A549 (cell line): ENCODE data around the gene ISL1. TPM values are rescaled to one million over a fixed set of nuclear protein-coding genes. Genes with fewer than 3 reads are reported as not detected.

ENCODE experiments used
- ATAC-seq, 2 experiments: fragments of 200-7000 bp in 1 of 2; fragments of >200 bp in 1 of 2; cut with Nextera tagmentation in 1 of 2; cut with Tn5 transposase in 1 of 2; 3 replicates each; pipeline versions ENCODE4 v1.8.0 to v1.9.1; 2018 to 2020; ENCODE audit warnings: mild to moderate bottlenecking in 1 of 2, moderate library complexity in 1 of 2
- CTCF ChIA-PET: fragments of 300-600 bp; sonication (Branson Sonifier 250); formaldehyde crosslinking; extraction: SDS; loops from one replicate; lab custom pipeline; 2021; ENCODE audit warnings: antibody characterized with exemption, inconsistent platforms; lab: Yijun Ruan, JAX
- POLR2A ChIA-PET: fragments of 350-600 bp; formaldehyde crosslinking; extraction: SDS; loops from one replicate; lab custom pipeline; 2021; ENCODE audit warnings: antibody characterized with exemption, inconsistent platforms; lab: Yijun Ruan, JAX
- DNase-seq, 2 experiments: peaks; one replicate each; pipeline versions ENCODE4 v3.0.0 to v3.0.0-alpha.2; 2011 to 2016; ENCODE audit warnings: low read depth in 1 of 2, low spot score in 1 of 2
- FAIRE-seq: peaks from 2 replicates; lab custom pipeline; 2011; peaks lifted over from hg19 to GRCh38; lab: Jason Lieb, UNC
- H3K27ac ChIP-seq, 2 experiments: fragments of >200 bp; sonication (Bioruptor Twin); formaldehyde crosslinking; 3 replicates each; pipeline ENCODE4 v1.5.1; 2016 to 2017
- H3K4me1 ChIP-seq: fragments of >200 bp; sonication (Bioruptor Twin); formaldehyde crosslinking; 3 replicates; pipeline ENCODE4 v1.6.1; 2016
- H3K4me2 ChIP-seq: fragments of >200 bp; sonication (Bioruptor Twin); formaldehyde crosslinking; 3 replicates; pipeline ENCODE4 v1.6.1; 2016
- H3K4me3 ChIP-seq: fragments of >200 bp; sonication (Bioruptor Twin); formaldehyde crosslinking; 3 replicates; pipeline ENCODE4 v1.5.1; 2016
- H3K9me3 ChIP-seq: fragments of >200 bp; sonication (Bioruptor Twin); formaldehyde crosslinking; 3 replicates; pipeline ENCODE4 v1.6.1; 2016
- BHLHE40 ChIP-seq: IDR thresholded peaks from 2 replicates; pipeline ENCODE4 v1.6.1; 2012; ENCODE audit warnings: low read depth, low read length, inconsistent platforms
- CBX2 ChIP-seq: fragments of 200-600 bp; sonication (generic); IDR thresholded peaks from 2 replicates; pipeline ENCODE4 v1.6.1; 2016; ENCODE audit warnings: low read depth, mild to moderate bottlenecking, borderline replicate concordance
- CEBPB ChIP-seq, 2 experiments: fragments of >200 bp in 1 of 2; sonication (Bioruptor Twin) in 1 of 2; formaldehyde crosslinking in 1 of 2; IDR thresholded peaks; 2 replicates each; pipeline ENCODE4 v1.6.1; 2012 to 2016
- CHD2 ChIP-seq: fragments of 150-350 bp; IDR thresholded peaks from 2 replicates; pipeline ENCODE4 v1.6.1; 2014; ENCODE audit warnings: low read length; ENCODE audit not compliant: partially characterized antibody
- CTCF ChIP-seq: fragments of >200 bp; sonication (Bioruptor Twin); formaldehyde crosslinking; IDR thresholded peaks from 3 replicates; pipeline ENCODE4 v1.5.1; 2016
- EHMT2 ChIP-seq: fragments of 200-600 bp; sonication (generic); IDR thresholded peaks from 2 replicates; pipeline ENCODE4 v1.6.1; 2016; ENCODE audit warnings: antibody characterized with exemption, low read depth, mild to moderate bottlenecking, moderate library complexity
- EP300 ChIP-seq, 2 experiments: fragments of >200 bp; sonication (Bioruptor Twin); formaldehyde crosslinking; IDR thresholded peaks; 2 replicates in 1 of 2; 3 replicates in 1 of 2; pipeline ENCODE4 v1.6.1; 2016 to 2017
- ESRRA ChIP-seq: fragments of 150-350 bp; IDR thresholded peaks from 2 replicates; pipeline ENCODE4 v1.6.1; 2014; ENCODE audit warnings: mild to moderate bottlenecking, low read length, borderline replicate concordance
- FOSB ChIP-seq: fragments of 250-450 bp; sonication (Bioruptor Pico); IDR thresholded peaks from 2 replicates; pipeline ENCODE4 v1.5.0; 2020; ENCODE audit warnings: mild to moderate bottlenecking, moderate library complexity
- FOXS1 ChIP-seq: fragments of 250-450 bp; sonication (Bioruptor Pico); IDR thresholded peaks from 2 replicates; pipeline ENCODE4 v1.5.0; 2020; ENCODE audit warnings: mild to moderate bottlenecking, moderate library complexity
- HDAC2 ChIP-seq: fragments of 200-600 bp; sonication (generic); IDR thresholded peaks from 2 replicates; pipeline ENCODE4 v1.6.1; 2016
- HEYL ChIP-seq: fragments of 250-450 bp; sonication (Bioruptor Pico); IDR thresholded peaks from 2 replicates; pipeline ENCODE4 v1.8.0; 2021; ENCODE audit warnings: mild to moderate bottlenecking, moderate library complexity
- HOXB13 ChIP-seq: fragments of 250-450 bp; sonication (Bioruptor Pico); IDR thresholded peaks from 2 replicates; pipeline ENCODE4 v1.5.0; 2020; ENCODE audit warnings: low read depth, mild to moderate bottlenecking, moderate library complexity
- JUN ChIP-seq, 2 experiments: fragments of >200 bp; sonication (Bioruptor Twin); formaldehyde crosslinking; IDR thresholded peaks; 2 replicates in 1 of 2; 3 replicates in 1 of 2; pipeline ENCODE4 v1.6.1; 2016 to 2017
- JUNB ChIP-seq: fragments of >200 bp; sonication (Bioruptor Twin); formaldehyde crosslinking; IDR thresholded peaks from 2 replicates; pipeline ENCODE4 v1.6.1; 2016
- KDM1A ChIP-seq: fragments of 200-600 bp; sonication (generic); IDR thresholded peaks from 2 replicates; pipeline ENCODE4 v1.6.1; 2016; ENCODE audit warnings: low read depth, mild to moderate bottlenecking
- KDM5A ChIP-seq: fragments of 200-600 bp; sonication (generic); IDR thresholded peaks from 2 replicates; pipeline ENCODE4 v1.6.1; 2016; ENCODE audit warnings: antibody characterized with exemption, mild to moderate bottlenecking
- MAFK ChIP-seq: fragments of 450-650 bp; IDR thresholded peaks from 2 replicates; pipeline ENCODE4 v1.6.1; 2014; ENCODE audit not compliant: partially characterized antibody
- MAX ChIP-seq: IDR thresholded peaks from 2 replicates; pipeline ENCODE4 v1.6.1; 2012
- MYC ChIP-seq: IDR thresholded peaks from 2 replicates; pipeline ENCODE4 v1.6.1; 2012; ENCODE audit warnings: mild to moderate bottlenecking, inconsistent platforms, low read length, improper control_type of control experiment, borderline replicate concordance
- NR3C1 ChIP-seq: fragments of >200 bp; sonication (Bioruptor Twin); formaldehyde crosslinking; IDR thresholded peaks from 3 replicates; pipeline ENCODE4 v1.6.1; 2017
- PBX3 ChIP-seq: IDR thresholded peaks from 2 replicates; pipeline ENCODE4 v1.6.1; 2012
- PHF8 ChIP-seq: fragments of 200-600 bp; sonication (generic); IDR thresholded peaks from 2 replicates; pipeline ENCODE4 v1.6.1; 2016; ENCODE audit warnings: low read depth, mild to moderate bottlenecking, antibody characterized with exemption, moderate library complexity, borderline replicate concordance
- POLR2A ChIP-seq: IDR thresholded peaks from 2 replicates; pipeline ENCODE4 v1.6.1; 2012; ENCODE audit warnings: mild to moderate bottlenecking, low read length
- RAD21 ChIP-seq, 2 experiments: fragments of >200 bp in 1 of 2; sonication (Bioruptor Twin) in 1 of 2; formaldehyde crosslinking in 1 of 2; IDR thresholded peaks in 1 of 2; conservative IDR thresholded peaks in 1 of 2; 2 replicates in 1 of 2; 3 replicates in 1 of 2; pipeline ENCODE4 v1.6.1; 2012 to 2018; ENCODE audit warnings: inconsistent platforms in 1 of 2
- RFX5 ChIP-seq: fragments of 450-650 bp; IDR thresholded peaks from 2 replicates; pipeline ENCODE4 v1.7.1; 2014; ENCODE audit warnings: antibody characterized with exemption, mild to moderate bottlenecking, moderate library complexity
- SMC3 ChIP-seq: fragments of >200 bp; sonication (Bioruptor Twin); formaldehyde crosslinking; IDR thresholded peaks from 3 replicates; pipeline ENCODE4 v1.6.1; 2018; ENCODE audit warnings: inconsistent platforms
- ZNF302 ChIP-seq: fragments of 250-450 bp; sonication (Bioruptor Pico); IDR thresholded peaks from 2 replicates; pipeline ENCODE4 v1.9.0; 2021; ENCODE audit warnings: inconsistent platforms, mild to moderate bottlenecking, moderate library complexity
- WGBS: methylation state at CpG from one replicate; pipeline ENCODE4 v1.1.6; 2017; ENCODE audit errors: missing lambda C conversion rate; 5-methylcytosine and 5-hydroxymethylcytosine counted together
- polyA plus RNA-seq, 4 experiments: library from polyadenylated mRNA; depleted of rRNA in 3 of 4; stranded (reverse); fragments of >200 nt; fragmentation: RNase III in 1 of 4; extraction: RNeasy Plus Mini Kit Qiagen cat#74134 plus additional on column Dnase treatment in 1 of 4; gene quantifications; 2 replicates in 3 of 4; 3 replicates in 1 of 4; pipeline ENCODE4 v1.2.3, GENCODE V29; 2011 to 2017
- TF ChIP-seq, protein P1 (sequence below): fragments of >200 bp; sonication (Bioruptor Twin); formaldehyde crosslinking; IDR thresholded peaks from 3 replicates; pipeline ENCODE4 v1.6.1; 2016

Gene ISL1
- polyA plus RNA-seq, 2 of the 4 experiments (the other 2 are of a cell fraction): not detected

GRCh38 chr5:51379331-51379700 lies 3.9 kb upstream of the ISL1 start:
- TF ChIP-seq CEBPB (IDR thresholded peaks at IDR 0.05): no peak
- TF ChIP-seq ESRRA: no peak
- no peak for TF ChIP-seq SMC3
- TF ChIP-seq MYC: no peak
- TF ChIP-seq JUN (IDR thresholded peaks at IDR 0.05): no peak
- no peak for TF ChIP-seq PBX3
- no peak for TF ChIP-seq JUNB
- no peak for TF ChIP-seq HDAC2
- TF ChIP-seq POLR2A: no peak
- TF ChIP-seq KDM1A: no peak
- no peak for TF ChIP-seq CBX2
- TF ChIP-seq ZNF302 (CRISPR knock-in tag): no peak
- TF ChIP-seq MAX: no peak
- TF ChIP-seq, all 56 proteins: peak for 0
- Histone ChIP-seq H3K9me3 (0 out of 3 replicates have a peak, but pooled peaks cover 3% of the 10 kb centered on the region), H3K4me1 (no peaks in the 10 kb centered on the region), H3K27ac (no peak overlapping the region), H3K4me3 (no peak overlapping the region), H3K4me2 (no peak overlapping the region)
- no peak for FAIRE-seq
- no peak for ATAC-seq
- POLR2A ChIA-PET: no interaction called here
- no peak for DNase-seq
- WGBS: 47% methylated on average over 4 of the region's 4 CpGs
- CTCF ChIA-PET: interaction anchor here (0.6 kb wide), 1 partner anchor 32 kb away, joined by 5 read pairs; no protein-coding TSS in a partner anchor

DNA sequence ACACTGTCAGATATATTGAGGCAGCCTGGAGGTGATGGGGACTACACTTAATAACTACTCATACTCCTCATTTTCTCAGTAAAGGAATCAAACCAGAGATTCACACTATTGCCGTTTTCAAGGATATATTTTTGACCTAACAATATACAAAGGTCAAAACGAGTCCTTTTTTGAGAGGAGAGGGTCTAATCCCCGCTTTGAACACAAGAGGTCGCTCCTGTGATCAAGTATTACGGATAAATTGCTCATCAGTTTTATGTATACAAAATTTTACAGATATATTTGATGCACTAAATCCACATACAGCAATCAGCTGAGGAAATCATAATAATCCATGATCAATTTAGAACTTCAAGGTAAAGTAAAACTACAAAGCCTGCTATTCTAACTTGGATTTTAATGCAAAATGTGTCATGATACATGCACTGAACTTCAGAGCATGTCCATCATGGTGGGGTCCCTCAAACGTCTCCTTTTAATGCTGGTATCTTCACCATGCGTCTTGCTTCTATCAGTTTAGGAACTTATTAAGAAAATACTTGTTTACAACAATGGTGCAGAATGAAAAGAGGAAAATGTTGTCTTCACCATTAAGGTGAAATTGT lies 2.5 kb upstream of the ISL1 start:
- no peak for ATAC-seq
- WGBS: under 1% methylated on average over 7 of the region's 7 CpGs
- Histone ChIP-seq H3K9me3 (0 out of 3 replicates have a peak, but pooled peaks cover 3% of the 10 kb centered on the region), H3K4me1 (no peaks in the 10 kb centered on the region), H3K4me2 (no peak overlapping the region), H3K27ac (no peak overlapping the region), H3K4me3 (no peak overlapping the region)
- CTCF ChIA-PET: interaction anchor here (1.1 to 1.2 kb wide), 2 partner anchors 11 to 1277 kb away, joined by 3 read pairs; no protein-coding TSS in a partner anchor
- TF ChIP-seq NR3C1 (no peak), CHD2 (no peak), HOXB13 (CRISPR knock-in tag) (no peak), FOXS1 (no peak), EP300 (IDR thresholded peaks at IDR 0.05) (no peak), MAFK (no peak), FOSB (CRISPR knock-in tag) (no peak), CTCF (peak; percentile 34), RAD21 (conservative IDR thresholded peaks at IDR 0.05 in 1 of 2, IDR thresholded peaks at IDR 0.05 in 1 of 2) (peak; percentile 15 to 29; a peak in 3 of 5 replicates), KDM5A (no peak), HEYL (no peak), RFX5 (no peak), POLR2A (no peak), MYC (no peak), JUN (IDR thresholded peaks at IDR 0.05) (no peak), HDAC2 (no peak), PHF8 (no peak), SMC3 (peak; percentile 39; the same call in 2 of the 3 replicates), EHMT2 (no peak), BHLHE40 (no peak)
- TF ChIP-seq, protein P1, sequence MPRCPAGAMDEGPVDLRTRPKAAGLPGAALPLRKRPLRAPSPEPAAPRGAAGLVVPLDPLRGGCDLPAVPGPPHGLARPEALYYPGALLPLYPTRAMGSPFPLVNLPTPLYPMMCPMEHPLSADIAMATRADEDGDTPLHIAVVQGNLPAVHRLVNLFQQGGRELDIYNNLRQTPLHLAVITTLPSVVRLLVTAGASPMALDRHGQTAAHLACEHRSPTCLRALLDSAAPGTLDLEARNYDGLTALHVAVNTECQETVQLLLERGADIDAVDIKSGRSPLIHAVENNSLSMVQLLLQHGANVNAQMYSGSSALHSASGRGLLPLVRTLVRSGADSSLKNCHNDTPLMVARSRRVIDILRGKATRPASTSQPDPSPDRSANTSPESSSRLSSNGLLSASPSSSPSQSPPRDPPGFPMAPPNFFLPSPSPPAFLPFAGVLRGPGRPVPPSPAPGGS: no peak
- no peak for FAIRE-seq
- POLR2A ChIA-PET: no interaction called here
- DNase-seq: peak in 1 of 2 experiments; percentile 16
